ENCODE results near the gene TMEM63C.

DNA sequence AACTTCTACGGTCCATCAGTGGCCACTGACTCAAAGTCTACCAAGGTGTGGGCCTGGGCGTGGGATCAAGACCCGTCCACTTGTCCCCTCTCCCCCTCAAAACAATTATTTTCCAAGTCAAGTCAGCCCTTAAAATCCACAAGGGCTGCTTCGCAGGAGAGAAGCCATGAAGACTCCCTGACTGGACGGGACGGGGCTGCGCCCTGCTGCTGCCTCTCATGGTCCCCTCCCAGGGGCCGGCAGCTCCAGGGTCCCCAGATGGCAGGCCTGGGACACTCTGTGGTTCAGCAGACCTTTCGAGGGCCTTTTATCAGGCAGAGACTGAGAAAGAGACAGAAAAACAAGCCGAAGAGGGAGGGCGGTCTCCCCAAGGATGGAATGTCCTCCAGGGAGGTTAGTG, 78.6 kb downstream of the TMEM63C start:
- TF ChIP-seq, protein P1, sequence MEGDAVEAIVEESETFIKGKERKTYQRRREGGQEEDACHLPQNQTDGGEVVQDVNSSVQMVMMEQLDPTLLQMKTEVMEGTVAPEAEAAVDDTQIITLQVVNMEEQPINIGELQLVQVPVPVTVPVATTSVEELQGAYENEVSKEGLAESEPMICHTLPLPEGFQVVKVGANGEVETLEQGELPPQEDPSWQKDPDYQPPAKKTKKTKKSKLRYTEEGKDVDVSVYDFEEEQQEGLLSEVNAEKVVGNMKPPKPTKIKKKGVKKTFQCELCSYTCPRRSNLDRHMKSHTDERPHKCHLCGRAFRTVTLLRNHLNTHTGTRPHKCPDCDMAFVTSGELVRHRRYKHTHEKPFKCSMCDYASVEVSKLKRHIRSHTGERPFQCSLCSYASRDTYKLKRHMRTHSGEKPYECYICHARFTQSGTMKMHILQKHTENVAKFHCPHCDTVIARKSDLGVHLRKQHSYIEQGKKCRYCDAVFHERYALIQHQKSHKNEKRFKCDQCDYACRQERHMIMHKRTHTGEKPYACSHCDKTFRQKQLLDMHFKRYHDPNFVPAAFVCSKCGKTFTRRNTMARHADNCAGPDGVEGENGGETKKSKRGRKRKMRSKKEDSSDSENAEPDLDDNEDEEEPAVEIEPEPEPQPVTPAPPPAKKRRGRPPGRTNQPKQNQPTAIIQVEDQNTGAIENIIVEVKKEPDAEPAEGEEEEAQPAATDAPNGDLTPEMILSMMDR (conservative IDR thresholded peaks at IDR 0.05; ENCODE audit: low read depth, low read length) = no peak
- no peak for TF ChIP-seq EZH2phosphoT487 (IDR thresholded peaks at IDR 0.05; ENCODE audit: borderline replicate concordance, low read length)

Data from PC-3 (cell line).